ENCODE data around the gene MAPK8. TPM values are rescaled to one million over a fixed set of nuclear protein-coding genes. Genes with fewer than 3 reads are reported as not detected.

MAPK8 gene
- total and polyA plus RNA-seq, 9 of the 15 experiments (the other 6 are each of a cell fraction or from before 2014, with no cell fraction given), result 6.4 to 159 (median 71.0) TPM

DNA sequence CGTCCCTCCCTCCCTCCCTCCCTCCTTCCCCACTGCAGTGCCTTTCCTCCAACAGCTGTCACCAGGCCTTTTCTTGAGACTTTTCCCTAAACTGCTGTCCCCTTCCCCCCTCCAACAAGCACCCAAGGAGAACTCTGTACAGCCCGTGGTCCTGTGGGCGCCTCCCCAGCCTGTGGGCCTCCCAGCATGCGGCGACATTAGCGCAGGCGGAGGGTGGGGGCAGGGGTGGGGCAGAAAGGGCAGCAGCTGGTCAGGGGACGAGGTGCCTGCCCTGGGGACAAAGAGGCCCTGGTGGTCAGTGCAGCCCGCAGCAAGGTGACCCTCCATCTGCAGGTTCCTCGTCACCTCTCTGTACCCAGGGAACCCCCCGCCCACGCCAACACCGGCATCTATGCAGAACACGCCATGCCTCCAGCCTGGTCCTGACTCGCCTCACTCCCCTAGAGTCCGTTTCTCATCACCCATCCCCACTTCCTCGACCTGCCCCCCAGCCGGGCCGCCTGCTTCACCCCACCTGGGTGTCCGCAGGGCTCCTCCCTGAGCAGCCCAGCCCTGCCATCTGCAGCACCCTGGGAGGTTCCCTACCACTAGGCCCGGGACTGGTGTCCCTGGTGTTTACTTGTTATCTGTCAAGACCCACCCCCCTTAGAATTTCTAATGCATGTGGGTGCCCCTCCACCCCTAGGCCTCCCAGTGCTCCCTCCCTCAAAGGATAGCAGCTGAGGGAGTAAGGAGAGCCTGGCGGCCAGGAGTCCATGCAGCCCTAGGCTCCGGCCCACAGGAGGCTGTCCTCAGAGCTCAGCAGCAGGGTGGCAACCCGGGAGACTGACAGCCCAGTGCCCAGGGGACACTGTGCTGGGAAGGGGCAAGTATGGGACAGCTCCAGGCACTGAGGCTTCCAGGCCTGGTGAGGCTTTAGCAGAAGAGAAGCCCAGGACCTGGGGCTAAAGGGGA lies 150.6 kb downstream of the MAPK8 start (continued):
- TF ChIP-seq ZBTB49 (CRISPR knock-in tag; IDR thresholded peaks at IDR 0.05; ENCODE audit: borderline replicate concordance), result no peak
- 0 out of 2 replicates have a peak, but pooled peaks have one; percentile 1 for TF ChIP-seq GATAD2A (IDR thresholded peaks at IDR 0.05)
- no peak for TF ChIP-seq RERE (CRISPR knock-in tag; IDR thresholded peaks at IDR 0.05; ENCODE audit: borderline replicate concordance)
- no peak for TF ChIP-seq PCBP1 (IDR thresholded peaks at IDR 0.05; ENCODE audit: low read depth, low read length, poor library complexity, severe bottlenecking)
- no peak for TF ChIP-seq ZNF212 (CRISPR knock-in tag; IDR thresholded peaks at IDR 0.05)
- TF ChIP-seq ILK (tag; IDR thresholded peaks at IDR 0.05; ENCODE audit: borderline replicate concordance, low read depth), result no peak
- no peak for TF ChIP-seq PHF20 (IDR thresholded peaks at IDR 0.05; ENCODE audit: partially characterized antibody)
- TF ChIP-seq ZNF639 (CRISPR knock-in tag; conservative IDR thresholded peaks at IDR 0.05 in 1 of 2, IDR thresholded peaks at IDR 0.05 in 1 of 2), result 0 out of 4 replicates have a peak, but pooled peaks of 1 of the 2 experiments have one; percentile 49
- no peak for TF ChIP-seq ZNF445 (CRISPR knock-in tag; IDR thresholded peaks at IDR 0.05; ENCODE audit: low read depth)
- no peak for TF ChIP-seq KLF10 (CRISPR knock-in tag; IDR thresholded peaks at IDR 0.05)
- 0 out of 2 replicates have a peak, but pooled peaks have one; percentile 24 for TF ChIP-seq ZNF311 (CRISPR knock-in tag; IDR thresholded peaks at IDR 0.05)
- no peak for TF ChIP-seq BMI1 (IDR thresholded peaks at IDR 0.05; ENCODE audit: low read length)
- no peak for TF ChIP-seq TAF15 (IDR thresholded peaks at IDR 0.05; ENCODE audit: low read depth, low read length)
- TF ChIP-seq, protein P1, sequence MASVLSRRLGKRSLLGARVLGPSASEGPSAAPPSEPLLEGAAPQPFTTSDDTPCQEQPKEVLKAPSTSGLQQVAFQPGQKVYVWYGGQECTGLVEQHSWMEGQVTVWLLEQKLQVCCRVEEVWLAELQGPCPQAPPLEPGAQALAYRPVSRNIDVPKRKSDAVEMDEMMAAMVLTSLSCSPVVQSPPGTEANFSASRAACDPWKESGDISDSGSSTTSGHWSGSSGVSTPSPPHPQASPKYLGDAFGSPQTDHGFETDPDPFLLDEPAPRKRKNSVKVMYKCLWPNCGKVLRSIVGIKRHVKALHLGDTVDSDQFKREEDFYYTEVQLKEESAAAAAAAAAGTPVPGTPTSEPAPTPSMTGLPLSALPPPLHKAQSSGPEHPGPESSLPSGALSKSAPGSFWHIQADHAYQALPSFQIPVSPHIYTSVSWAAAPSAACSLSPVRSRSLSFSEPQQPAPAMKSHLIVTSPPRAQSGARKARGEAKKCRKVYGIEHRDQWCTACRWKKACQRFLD (CRISPR knock-in tag; IDR thresholded peaks at IDR 0.05), result peak; percentile 21; the same call in 1 of the 2 replicates
- TF ChIP-seq ZFP36 (IDR thresholded peaks at IDR 0.05; ENCODE audit: low read depth, low read length, partially characterized antibody), result no peak

Data from K562 (cell line).